Activated CD8-positive, alpha-beta T cell treated with anti-CD3 and anti-CD28 coated beads, Interleukin-2, amount 10 ng/mL, durations not matched to agents 7 days and 5 days (primary cell): Measurements from ENCODE around the gene RAB27B. TPM values are rescaled to one million over a fixed set of nuclear protein-coding genes. Genes with fewer than 3 reads are reported as not detected.

Experiments
- ATAC-seq: fragments of 150-1000 bp; cut with Tn5 transposase; one replicate; pipeline ENCODE4 v1.10.0; 2021; ENCODE audit warnings: moderate library complexity
- CTCF ChIA-PET: fragments of 350-600 bp; sonication (Branson Sonifier 250); formaldehyde crosslinking; loops from one replicate; lab custom pipeline; 2021; ENCODE audit warnings: antibody characterized with exemption; lab: Charles Lee
- POLR2A ChIA-PET: fragments of 350-600 bp; sonication (Branson Sonifier 250); formaldehyde crosslinking; loops from one replicate; lab custom pipeline; 2021; ENCODE audit warnings: antibody characterized with exemption; lab: Charles Lee
- DNase-seq: peaks from one replicate; pipeline ENCODE4 v3.0.0-alpha.2; 2020
- H3K27ac Mint-ChIP-seq: one replicate; pipeline ENCODE4 v1.8.0; 2021; ENCODE audit warnings: mild to moderate bottlenecking, mixed read lengths
- H3K27me3 Mint-ChIP-seq: one replicate; pipeline ENCODE4 v1.8.0; 2021; ENCODE audit warnings: low read depth, mixed read lengths
- H3K36me3 Mint-ChIP-seq: one replicate; pipeline ENCODE4 v1.8.0; 2021; ENCODE audit warnings: low read depth, mixed read lengths
- H3K4me1 Mint-ChIP-seq: one replicate; pipeline ENCODE4 v1.8.0; 2021; ENCODE audit warnings: low read depth, mixed read lengths
- H3K4me3 Mint-ChIP-seq: one replicate; pipeline ENCODE4 v1.8.0; 2021; ENCODE audit warnings: mild to moderate bottlenecking, mixed read lengths
- H3K9me3 Mint-ChIP-seq: one replicate; pipeline ENCODE4 v1.8.0; 2022; ENCODE audit warnings: mixed read lengths; ENCODE audit not compliant: insufficient read depth
- total RNA-seq, 2 experiments: library from RNA; stranded (reverse); gene quantifications; one replicate each; pipeline ENCODE4 v1.2.3, GENCODE V29; 2021

RAB27B gene
- total RNA-seq, 2 experiments from 2014 or later = 1.7 to 2.0 TPM

GRCh38 chr18:54900290-54900689 lies 72.0 kb downstream of the RAB27B start:
- ChIA-PET CTCF (no interaction called here), POLR2A (no interaction called here)
- Mint-ChIP-seq H3K4me3 (no peak overlapping the region), H3K36me3 (no peaks in the 10 kb centered on the region), H3K4me1 (no peaks in the 10 kb centered on the region), H3K27me3 (peaks cover 4% of the 10 kb centered on the region), H3K27ac (no peak overlapping the region), H3K9me3 (no peaks in the 10 kb centered on the region)
- ATAC-seq (no peak), DNase-seq (no peak)

GRCh38 chr18:54904581-54904980 lies 76.3 kb downstream of the RAB27B start:
- ChIA-PET CTCF (no interaction called here), POLR2A (no interaction called here)
- H3K36me3 Mint-ChIP-seq = no peaks in the 10 kb centered on the region
- no peak overlapping the region for H3K4me3 Mint-ChIP-seq
- ATAC-seq (no peak), DNase-seq (no peak)
- no peaks in the 10 kb centered on the region for H3K4me1 Mint-ChIP-seq
- no peak overlapping the region for H3K27ac Mint-ChIP-seq
- peaks cover 2% of the 10 kb centered on the region for H3K27me3 Mint-ChIP-seq
- no peaks in the 10 kb centered on the region for H3K9me3 Mint-ChIP-seq

- CTCF ChIA-PET = no interaction called here
- DNase-seq = no peak
- Mint-ChIP-seq H3K27ac (no peak overlapping the region), H3K4me3 (no peak overlapping the region), H3K27me3 (peaks cover 2% of the 10 kb centered on the region), H3K9me3 (no peaks in the 10 kb centered on the region), H3K4me1 (no peaks in the 10 kb centered on the region), H3K36me3 (no peaks in the 10 kb centered on the region)
- no peak for ATAC-seq
- POLR2A ChIA-PET = no interaction called here
These were observed 77.4 kb downstream of the RAB27B start for GRCh38 chr18:54905629-54906028.

GRCh38 chr18:54906331-54907185 lies 78.3 kb downstream of the RAB27B start:
- Mint-ChIP-seq H3K27ac (no peak overlapping the region), H3K36me3 (no peaks in the 10 kb centered on the region), H3K4me3 (no peak overlapping the region), H3K4me1 (no peaks in the 10 kb centered on the region), H3K27me3 (no peaks in the 10 kb centered on the region), H3K9me3 (no peaks in the 10 kb centered on the region)
- CTCF ChIA-PET = no interaction called here
- ATAC-seq (no peak), DNase-seq (no peak)
- POLR2A ChIA-PET = no interaction called here

GRCh38 chr18:54909538-54909937 lies 81.3 kb downstream of the RAB27B start:
- H3K36me3 Mint-ChIP-seq = no peaks in the 10 kb centered on the region
- ChIA-PET POLR2A (no interaction called here), CTCF (no interaction called here)
- H3K9me3 Mint-ChIP-seq = no peaks in the 10 kb centered on the region
- H3K4me3 Mint-ChIP-seq = no peak overlapping the region
- no peaks in the 10 kb centered on the region for H3K27me3 Mint-ChIP-seq
- H3K4me1 Mint-ChIP-seq = no peaks in the 10 kb centered on the region
- DNase-seq (no peak), ATAC-seq (no peak)
- H3K27ac Mint-ChIP-seq = no peak overlapping the region

- Mint-ChIP-seq H3K4me3 (no peak overlapping the region), H3K4me1 (no peaks in the 10 kb centered on the region), H3K36me3 (no peaks in the 10 kb centered on the region), H3K27me3 (no peaks in the 10 kb centered on the region), H3K9me3 (no peaks in the 10 kb centered on the region), H3K27ac (no peak overlapping the region)
- ChIA-PET CTCF (no interaction called here), POLR2A (no interaction called here)
- ATAC-seq (no peak), DNase-seq (no peak)
These were observed 82.1 kb downstream of the RAB27B start for GRCh38 chr18:54910161-54910919.

GRCh38 chr18:54911551-54911950 lies 83.3 kb downstream of the RAB27B start:
- Mint-ChIP-seq H3K36me3 (no peaks in the 10 kb centered on the region), H3K27ac (no peak overlapping the region), H3K4me3 (no peak overlapping the region), H3K9me3 (no peaks in the 10 kb centered on the region), H3K4me1 (no peaks in the 10 kb centered on the region), H3K27me3 (no peaks in the 10 kb centered on the region)
- POLR2A ChIA-PET = interaction anchor here (0.6 kb wide), 1 partner anchor 12 kb away, joined by 6 read pairs; no protein-coding TSS in a partner anchor
- CTCF ChIA-PET = no interaction called here
- DNase-seq (no peak), ATAC-seq (no peak)

- Mint-ChIP-seq H3K9me3 (no peaks in the 10 kb centered on the region), H3K4me1 (no peaks in the 10 kb centered on the region), H3K36me3 (no peaks in the 10 kb centered on the region), H3K27ac (no peak overlapping the region), H3K4me3 (no peak overlapping the region), H3K27me3 (no peaks in the 10 kb centered on the region)
- ChIA-PET CTCF (no interaction called here), POLR2A (no interaction called here)
- DNase-seq (no peak), ATAC-seq (no peak)
These were observed 86.5 kb downstream of the RAB27B start for GRCh38 chr18:54914816-54915215.

- no peak for DNase-seq
- no peaks in the 10 kb centered on the region for H3K4me1 Mint-ChIP-seq
- CTCF ChIA-PET = no interaction called here
- no peak for ATAC-seq
- no peaks in the 10 kb centered on the region for H3K9me3 Mint-ChIP-seq
- no peaks in the 10 kb centered on the region for H3K27me3 Mint-ChIP-seq
- H3K4me3 Mint-ChIP-seq = no peak overlapping the region
- POLR2A ChIA-PET = no interaction called here
- H3K27ac Mint-ChIP-seq = no peak overlapping the region
- H3K36me3 Mint-ChIP-seq = no peaks in the 10 kb centered on the region
These were observed 88.2 kb downstream of the RAB27B start for GRCh38 chr18:54916507-54916906.

GRCh38 chr18:54918060-54918459 lies 89.8 kb downstream of the RAB27B start:
- POLR2A ChIA-PET = no interaction called here
- DNase-seq (no peak), ATAC-seq (no peak)
- Mint-ChIP-seq H3K36me3 (no peaks in the 10 kb centered on the region), H3K27me3 (no peaks in the 10 kb centered on the region), H3K4me3 (no peak overlapping the region), H3K4me1 (no peaks in the 10 kb centered on the region), H3K27ac (no peak overlapping the region), H3K9me3 (no peaks in the 10 kb centered on the region)
- CTCF ChIA-PET = no interaction called here

- DNase-seq = no peak
These were observed 91.1 kb downstream of the RAB27B start for GRCh38 chr18:54919412-54919811.

GRCh38 chr18:54923339-54923956 lies 95.2 kb downstream of the RAB27B start:
- CTCF ChIA-PET = interaction anchor here (0.7 kb wide), 1 partner anchor 497 kb away, joined by 3 read pairs; no protein-coding TSS in a partner anchor
- POLR2A ChIA-PET = interaction anchor here (0.6 kb wide), 1 partner anchor 12 kb away, joined by 6 read pairs; no protein-coding TSS in a partner anchor
- ATAC-seq = no peak

More at GRCh38 chr18:54919412-54919811, 91.1 kb downstream of the RAB27B start:
- no peaks in the 10 kb centered on the region for H3K27me3 Mint-ChIP-seq
- H3K27ac Mint-ChIP-seq = no peak overlapping the region
- no peaks in the 10 kb centered on the region for H3K36me3 Mint-ChIP-seq
- no peaks in the 10 kb centered on the region for H3K9me3 Mint-ChIP-seq
- no peaks in the 10 kb centered on the region for H3K4me1 Mint-ChIP-seq
- ChIA-PET POLR2A (no interaction called here), CTCF (no interaction called here)
- H3K4me3 Mint-ChIP-seq = no peak overlapping the region
- ATAC-seq = no peak

More at GRCh38 chr18:54923339-54923956, 95.2 kb downstream of the RAB27B start:
- Mint-ChIP-seq H3K36me3 (no peaks in the 10 kb centered on the region), H3K4me1 (no peaks in the 10 kb centered on the region), H3K27me3 (no peaks in the 10 kb centered on the region), H3K9me3 (no peaks in the 10 kb centered on the region), H3K4me3 (no peak overlapping the region), H3K27ac (no peak overlapping the region)
- DNase-seq = no peak
